ENCODE results near the gene HECW1.
"Not testable (repeated sequence)": the region's sequence is repeated elsewhere in the genome, so short reads cannot be mapped to it uniquely, and the experiment has no call there.

HECW1 gene

DNA sequence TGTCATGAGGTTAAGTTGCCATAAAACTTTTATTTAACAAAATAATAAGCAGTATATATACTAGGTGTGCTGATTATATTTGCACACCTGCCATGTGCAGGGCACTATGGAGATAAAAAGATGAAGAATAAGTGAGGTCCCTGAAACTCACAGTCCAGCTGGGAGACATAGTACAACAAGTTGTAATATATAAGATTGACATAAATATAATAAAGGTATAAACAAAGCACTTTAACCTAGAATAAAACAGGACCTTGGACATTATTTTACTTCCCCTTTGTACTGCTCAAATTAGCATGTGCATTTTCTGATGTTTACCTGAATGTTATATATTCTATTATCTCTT lies 476.7 kb downstream of the HECW1 start:
- Histone ChIP-seq H3K9ac (ENCODE audit: low read length) (no peak overlapping the region), H3K4me1 (ENCODE audit: control insufficient read depth, insufficient read depth, low read length) (peaks cover 3% of the 10 kb centered on the region), H3K27ac (ENCODE audit: low read depth, low read length) (no peak overlapping the region), H3K4me3 (ENCODE audit: low read length) (no peak overlapping the region), H3K36me3 (ENCODE audit: control insufficient read depth, insufficient read depth, low read length) (no peaks in the 10 kb centered on the region), H3K27me3 (ENCODE audit: control insufficient read depth, insufficient read depth, low read length) (no peaks in the 10 kb centered on the region)

GRCh38 chr7:43589728-43590127 lies 477.3 kb downstream of the HECW1 start:
- Histone ChIP-seq H3K4me3 (ENCODE audit: low read length) (no peak overlapping the region), H3K36me3 (ENCODE audit: control insufficient read depth, insufficient read depth, low read length) (no peaks in the 10 kb centered on the region), H3K27me3 (ENCODE audit: control insufficient read depth, insufficient read depth, low read length) (no peaks in the 10 kb centered on the region), H3K27ac (ENCODE audit: low read depth, low read length) (no peak overlapping the region), H3K9ac (ENCODE audit: low read length) (no peak overlapping the region), H3K4me1 (ENCODE audit: control insufficient read depth, insufficient read depth, low read length) (no peaks in the 10 kb centered on the region)

DNA sequence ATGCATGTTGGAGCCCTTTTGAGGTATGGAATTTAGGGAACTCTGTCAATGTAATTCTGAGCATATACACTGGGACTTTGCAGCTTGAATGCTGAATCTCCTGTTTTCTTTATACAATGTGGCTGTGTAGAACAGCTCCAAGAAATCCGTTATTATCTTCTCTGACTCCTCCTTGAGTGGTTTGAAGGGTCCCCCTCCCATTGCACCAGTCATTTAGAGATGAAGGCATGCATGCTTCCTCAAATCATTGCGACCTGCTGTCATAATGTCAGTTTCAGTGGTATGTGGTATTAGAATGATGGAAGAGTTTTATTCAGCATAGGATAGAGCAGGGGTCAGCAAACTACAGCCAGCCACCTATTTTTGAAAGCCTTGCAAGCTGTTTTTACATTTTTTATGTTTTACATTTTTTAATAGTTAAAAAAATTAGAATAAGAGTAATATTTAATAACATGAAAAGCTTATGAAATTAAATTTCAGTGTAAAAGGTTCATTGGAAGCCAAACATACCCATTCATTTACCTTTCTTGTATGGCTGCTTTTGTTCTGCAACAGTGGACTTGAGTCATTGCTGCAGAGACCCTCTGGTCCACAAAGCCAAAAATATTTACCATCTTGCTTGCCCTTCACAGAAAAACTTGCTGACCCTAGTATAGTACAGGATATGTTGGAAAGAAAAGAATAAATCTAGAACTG lies 478.6 kb downstream of the HECW1 start:
- no peaks in the 10 kb centered on the region for H3K4me1 ChIP-seq (ENCODE audit: control insufficient read depth, insufficient read depth, low read length)
- no peak overlapping the region for H3K27ac ChIP-seq (ENCODE audit: low read depth, low read length)
- H3K27me3 ChIP-seq (ENCODE audit: control insufficient read depth, insufficient read depth, low read length): no peaks in the 10 kb centered on the region
- no peak overlapping the region for H3K9ac ChIP-seq (ENCODE audit: low read length)
- no peaks in the 10 kb centered on the region for H3K36me3 ChIP-seq (ENCODE audit: control insufficient read depth, insufficient read depth, low read length)
- H3K4me3 ChIP-seq (ENCODE audit: low read length): no peak overlapping the region

DNA sequence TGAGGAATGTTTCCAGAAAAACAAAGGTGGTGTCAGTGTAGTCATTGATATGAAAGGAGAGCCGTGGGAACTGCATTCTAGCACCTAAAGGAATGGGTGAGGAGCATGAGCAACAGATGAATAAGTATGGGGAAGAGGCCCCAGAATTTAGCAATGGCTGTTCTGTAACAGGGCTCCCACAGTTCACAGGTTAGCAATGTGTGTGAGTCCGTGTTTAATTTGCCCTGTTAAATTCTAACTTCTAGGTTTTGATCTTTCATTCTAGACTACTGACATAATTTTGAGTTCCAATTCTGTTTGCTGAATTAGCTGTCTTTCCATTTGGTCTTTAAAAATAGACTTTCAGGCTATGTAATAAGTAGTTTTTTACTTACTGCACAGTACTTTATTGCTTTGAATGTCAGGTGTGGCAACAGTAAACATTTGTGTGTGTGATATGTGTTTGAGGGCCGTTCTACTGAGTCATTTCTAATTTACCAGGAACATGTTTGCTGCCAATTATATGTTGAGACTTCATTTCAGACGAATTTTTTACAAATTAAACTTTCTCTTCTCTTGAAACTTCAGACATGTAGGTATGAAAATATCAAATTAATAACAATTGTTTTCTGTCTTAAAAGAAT lies 479.2 kb downstream of the HECW1 start:
- Histone ChIP-seq H3K4me3 (ENCODE audit: low read length) (no peak overlapping the region), H3K9ac (ENCODE audit: low read length) (no peak overlapping the region), H3K36me3 (ENCODE audit: control insufficient read depth, insufficient read depth, low read length) (no peaks in the 10 kb centered on the region), H3K27me3 (ENCODE audit: control insufficient read depth, insufficient read depth, low read length) (no peaks in the 10 kb centered on the region), H3K4me1 (ENCODE audit: control insufficient read depth, insufficient read depth, low read length) (no peaks in the 10 kb centered on the region), H3K27ac (ENCODE audit: low read depth, low read length) (no peak overlapping the region)

DNA sequence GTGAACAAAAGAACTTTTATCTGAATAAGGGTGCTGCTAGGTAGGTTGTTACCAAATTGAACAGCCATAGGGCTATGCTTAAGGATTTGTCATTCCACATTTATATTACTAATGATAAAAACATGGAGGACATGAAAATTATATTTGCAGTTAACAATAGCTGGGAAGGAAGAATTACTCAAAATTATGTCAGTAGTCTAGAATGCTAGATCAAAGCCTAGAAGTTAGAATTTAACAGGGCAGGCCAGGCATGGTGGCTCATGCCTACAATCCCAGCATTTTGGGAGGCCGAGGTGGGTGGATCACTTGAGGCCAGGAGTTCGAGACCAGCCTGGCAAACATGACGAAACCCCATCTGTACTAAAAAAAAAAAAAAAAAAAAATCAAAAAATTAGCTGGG lies 479.9 kb downstream of the HECW1 start:
- no peak overlapping the region for H3K27ac ChIP-seq (ENCODE audit: low read depth, low read length)
- H3K27me3 ChIP-seq (ENCODE audit: control insufficient read depth, insufficient read depth, low read length): no peaks in the 10 kb centered on the region
- no peak overlapping the region for H3K4me3 ChIP-seq (ENCODE audit: low read length)
- H3K4me1 ChIP-seq (ENCODE audit: control insufficient read depth, insufficient read depth, low read length): no peaks in the 10 kb centered on the region
- H3K36me3 ChIP-seq (ENCODE audit: control insufficient read depth, insufficient read depth, low read length): no peaks in the 10 kb centered on the region
- no peak overlapping the region for H3K9ac ChIP-seq (ENCODE audit: low read length)

- H3K4me3 ChIP-seq (ENCODE audit: low read length): no peak overlapping the region
- H3K27me3 ChIP-seq (ENCODE audit: control insufficient read depth, insufficient read depth, low read length): no peaks in the 10 kb centered on the region
- peaks cover 2% of the 10 kb centered on the region for H3K36me3 ChIP-seq (ENCODE audit: control insufficient read depth, insufficient read depth, low read length)
- H3K9ac ChIP-seq (ENCODE audit: low read length): no peak overlapping the region
- H3K27ac ChIP-seq (ENCODE audit: low read depth, low read length): no peak overlapping the region
- H3K4me1 ChIP-seq (ENCODE audit: control insufficient read depth, insufficient read depth, low read length): no peaks in the 10 kb centered on the region
These were observed 480.6 kb downstream of the HECW1 start for GRCh38 chr7:43593010-43593409.

DNA sequence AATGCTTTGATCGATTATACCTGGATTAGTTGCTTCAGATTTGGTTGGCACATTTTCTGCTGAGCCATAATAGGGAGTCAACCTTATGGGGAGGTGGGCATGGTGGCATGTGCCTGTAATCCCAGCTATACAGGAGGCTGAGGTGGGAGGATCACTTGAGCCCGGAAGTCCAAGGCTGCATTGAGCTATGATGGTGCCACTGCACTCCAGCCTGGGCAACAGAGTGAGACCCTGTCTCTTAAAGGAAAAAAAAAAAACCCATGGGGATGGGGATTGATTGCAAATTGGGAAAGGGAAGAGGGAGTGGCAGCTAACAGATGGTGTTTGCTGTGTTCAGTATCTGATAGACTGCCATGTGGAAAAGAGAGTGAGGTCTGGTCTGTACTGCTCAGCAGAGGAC lies 481.6 kb downstream of the HECW1 start:
- Histone ChIP-seq H3K4me1 (ENCODE audit: control insufficient read depth, insufficient read depth, low read length) (no peaks in the 10 kb centered on the region), H3K36me3 (ENCODE audit: control insufficient read depth, insufficient read depth, low read length) (peaks cover 2% of the 10 kb centered on the region), H3K27me3 (ENCODE audit: control insufficient read depth, insufficient read depth, low read length) (no peaks in the 10 kb centered on the region), H3K27ac (ENCODE audit: low read depth, low read length) (no peak overlapping the region), H3K9ac (ENCODE audit: low read length) (no peak overlapping the region), H3K4me3 (ENCODE audit: low read length) (no peak overlapping the region)

DNA sequence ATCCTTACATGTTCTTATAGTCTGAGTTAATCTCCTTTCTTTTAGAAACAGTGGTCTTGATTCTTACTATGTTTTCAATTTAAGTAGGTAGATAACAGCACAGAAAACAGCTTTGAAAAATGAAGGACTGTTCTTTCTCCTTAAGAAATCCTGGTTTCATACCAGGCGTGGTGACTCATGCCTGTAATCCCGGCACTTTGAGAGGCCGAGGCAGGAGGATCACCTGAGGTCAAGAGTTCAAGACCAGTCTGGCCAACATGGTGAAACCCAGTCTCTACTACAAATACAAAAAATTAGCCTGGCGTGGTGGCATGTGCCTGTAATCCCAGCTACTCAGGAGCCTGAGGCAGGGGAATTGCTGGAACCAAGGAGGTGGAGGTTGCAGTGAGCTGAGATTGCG lies 484.0 kb downstream of the HECW1 start:
- H3K27ac ChIP-seq (ENCODE audit: low read depth, low read length): not testable (repeated sequence)

GRCh38 chr7:43600056-43600455 lies 487.6 kb downstream of the HECW1 start:
- Histone ChIP-seq H3K9ac (ENCODE audit: low read length) (no peak overlapping the region), H3K4me3 (ENCODE audit: low read length) (no peak overlapping the region), H3K27me3 (ENCODE audit: control insufficient read depth, insufficient read depth, low read length) (no peaks in the 10 kb centered on the region), H3K27ac (ENCODE audit: low read depth, low read length) (no peak overlapping the region), H3K4me1 (ENCODE audit: control insufficient read depth, insufficient read depth, low read length) (no peaks in the 10 kb centered on the region), H3K36me3 (ENCODE audit: control insufficient read depth, insufficient read depth, low read length) (peaks cover 2% of the 10 kb centered on the region)

More for the DNA sequence above, 484.0 kb downstream of the HECW1 start:
- H3K4me3 ChIP-seq (ENCODE audit: low read length); H3K27me3 ChIP-seq (ENCODE audit: control insufficient read depth, insufficient read depth, low read length); H3K36me3 ChIP-seq (ENCODE audit: control insufficient read depth, insufficient read depth, low read length); H3K9ac ChIP-seq (ENCODE audit: low read length); H3K4me1 ChIP-seq (ENCODE audit: control insufficient read depth, insufficient read depth, low read length): not testable (repeated sequence)

DNA sequence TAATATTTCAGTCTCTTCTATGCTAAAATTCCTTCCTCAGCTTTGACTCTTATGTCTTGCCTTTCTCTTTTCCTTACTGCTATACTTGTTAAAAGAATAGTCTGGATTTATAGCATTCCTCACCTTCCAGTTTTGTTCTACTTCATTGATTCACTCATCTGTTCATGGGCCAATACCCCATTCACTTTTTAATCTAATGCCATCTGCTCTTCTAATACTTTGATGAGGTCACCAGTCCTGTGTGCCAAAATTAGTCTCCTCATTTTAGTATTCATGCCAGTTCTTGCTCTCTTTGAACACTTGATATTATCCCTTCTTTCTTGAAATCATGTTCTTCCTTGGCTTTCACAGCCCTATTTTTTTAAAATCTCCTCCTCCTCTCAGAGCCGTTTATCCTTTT lies 489.8 kb downstream of the HECW1 start:
- H3K36me3 ChIP-seq (ENCODE audit: control insufficient read depth, insufficient read depth, low read length): peaks cover 2% of the 10 kb centered on the region
- H3K4me3 ChIP-seq (ENCODE audit: low read length): no peak overlapping the region
- no peak overlapping the region for H3K27ac ChIP-seq (ENCODE audit: low read depth, low read length)
- no peak overlapping the region for H3K9ac ChIP-seq (ENCODE audit: low read length)
- no peaks in the 10 kb centered on the region for H3K4me1 ChIP-seq (ENCODE audit: control insufficient read depth, insufficient read depth, low read length)
- no peaks in the 10 kb centered on the region for H3K27me3 ChIP-seq (ENCODE audit: control insufficient read depth, insufficient read depth, low read length)

DNA sequence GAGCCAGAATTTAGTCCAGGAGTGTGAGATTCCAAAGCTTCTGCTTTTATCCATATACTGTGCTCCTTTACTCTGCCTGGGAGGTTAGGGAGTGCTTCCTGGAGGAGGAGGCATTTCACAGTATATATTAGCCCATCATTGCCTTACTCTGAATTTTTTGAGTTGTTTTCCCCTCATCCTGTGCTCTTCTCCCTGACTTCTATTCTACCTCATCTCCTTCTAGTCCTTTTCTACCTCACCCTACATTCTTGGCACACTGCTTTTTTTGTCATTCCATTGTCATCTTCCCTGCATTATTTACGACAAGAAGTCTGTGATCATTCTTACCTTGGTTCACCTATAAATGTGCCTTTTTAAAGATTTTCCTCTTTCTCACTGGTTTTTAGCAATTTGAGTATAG lies 491.8 kb downstream of the HECW1 start:
- H3K36me3 ChIP-seq (ENCODE audit: control insufficient read depth, insufficient read depth, low read length): peaks cover 2% of the 10 kb centered on the region
- no peak overlapping the region for H3K4me3 ChIP-seq (ENCODE audit: low read length)
- no peaks in the 10 kb centered on the region for H3K4me1 ChIP-seq (ENCODE audit: control insufficient read depth, insufficient read depth, low read length)
- no peak overlapping the region for H3K9ac ChIP-seq (ENCODE audit: low read length)
- no peak overlapping the region for H3K27ac ChIP-seq (ENCODE audit: low read depth, low read length)
- H3K27me3 ChIP-seq (ENCODE audit: control insufficient read depth, insufficient read depth, low read length): no peaks in the 10 kb centered on the region

DNA sequence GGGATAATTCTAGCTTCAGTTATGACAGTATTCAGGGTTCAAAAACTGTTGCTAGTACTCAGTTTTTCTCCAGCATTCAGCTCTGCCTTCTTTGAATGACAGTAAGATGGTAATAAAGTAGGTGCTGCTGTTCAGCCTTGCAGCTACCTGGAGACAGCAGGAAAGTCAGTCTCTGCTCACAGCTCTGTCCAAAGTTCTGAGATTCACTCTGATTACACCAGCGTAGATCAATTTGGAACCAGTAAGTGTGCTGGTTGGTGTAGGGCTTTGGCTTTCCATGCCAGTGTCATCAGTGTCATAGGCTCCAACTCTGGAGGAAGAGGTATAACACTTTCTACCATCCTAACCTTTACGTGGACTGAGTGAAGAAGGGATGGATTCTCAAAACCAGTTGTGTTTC lies 496.6 kb downstream of the HECW1 start:
- no peak overlapping the region for H3K27ac ChIP-seq (ENCODE audit: low read depth, low read length)
- no peaks in the 10 kb centered on the region for H3K27me3 ChIP-seq (ENCODE audit: control insufficient read depth, insufficient read depth, low read length)
- H3K4me3 ChIP-seq (ENCODE audit: low read length): no peak overlapping the region
- H3K36me3 ChIP-seq (ENCODE audit: control insufficient read depth, insufficient read depth, low read length): peaks cover 4% of the 10 kb centered on the region
- peaks cover 17% of the 10 kb centered on the region for H3K4me1 ChIP-seq (ENCODE audit: control insufficient read depth, insufficient read depth, low read length)
- H3K9ac ChIP-seq (ENCODE audit: low read length): no peak overlapping the region

- no peak overlapping the region for H3K27ac ChIP-seq (ENCODE audit: low read depth, low read length)
- peaks cover 8% of the 10 kb centered on the region for H3K36me3 ChIP-seq (ENCODE audit: control insufficient read depth, insufficient read depth, low read length)
- H3K9ac ChIP-seq (ENCODE audit: low read length): no peak overlapping the region
- H3K27me3 ChIP-seq (ENCODE audit: control insufficient read depth, insufficient read depth, low read length): no peaks in the 10 kb centered on the region
- no peak overlapping the region for H3K4me3 ChIP-seq (ENCODE audit: low read length)
- H3K4me1 ChIP-seq (ENCODE audit: control insufficient read depth, insufficient read depth, low read length): peaks cover 17% of the 10 kb centered on the region
These were observed 499.7 kb downstream of the HECW1 start for GRCh38 chr7:43612128-43612527.
